Measurements from ENCODE around the gene CD44.

CD44 gene

DNA sequence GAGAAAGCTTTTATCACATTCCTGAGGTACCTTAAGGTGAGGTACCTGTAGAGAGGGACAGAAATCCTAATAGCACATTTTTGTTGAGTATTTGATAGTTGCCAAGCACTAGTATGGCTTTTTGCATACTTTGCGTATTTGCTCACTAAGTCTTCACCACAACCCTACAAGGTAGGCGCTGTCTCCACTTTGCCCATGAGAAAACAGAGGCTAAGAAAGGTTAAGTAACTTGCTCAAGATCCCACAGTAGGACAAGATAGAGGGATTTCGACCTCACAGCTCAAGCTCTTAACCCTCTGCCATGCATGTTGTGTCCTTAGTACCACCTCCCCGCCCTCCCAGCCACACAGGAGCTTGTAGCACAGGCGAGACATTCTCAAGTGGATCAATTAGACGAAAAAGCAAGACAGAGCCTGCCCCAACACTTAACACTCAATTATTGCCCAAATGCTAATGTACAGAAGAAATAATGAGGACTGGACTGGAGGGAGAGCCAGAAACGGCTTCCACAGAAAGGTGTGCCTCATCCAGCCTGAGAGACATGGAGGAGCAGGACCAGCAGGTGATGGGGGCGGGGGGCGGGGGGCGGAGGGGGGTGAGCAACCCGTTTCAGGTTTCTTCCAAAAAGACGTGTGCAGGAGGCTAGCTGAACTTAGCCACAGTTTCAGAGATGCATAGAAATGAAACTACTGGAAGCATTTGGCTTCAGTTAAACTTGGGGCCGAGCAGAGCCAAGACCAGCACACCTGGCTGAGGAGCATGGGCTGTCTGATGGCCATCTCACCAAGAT, 26.7 kb upstream of the CD44 start:
- no peak for DNase-seq

DNA sequence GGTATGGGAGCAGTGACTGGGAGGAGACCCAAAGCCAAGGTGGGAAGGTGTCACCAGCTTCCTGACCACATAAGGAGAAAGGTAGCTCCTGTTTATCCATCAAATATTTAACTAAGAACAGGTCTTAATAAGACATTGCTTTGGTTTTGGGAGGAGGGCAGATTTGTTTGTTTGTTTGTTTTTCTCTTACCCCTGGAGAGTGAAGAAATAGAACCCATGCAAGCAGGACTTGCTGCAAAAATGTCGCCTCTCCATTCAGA, 26.2 kb upstream of the CD44 start:
- DNase-seq: no peak

DNA sequence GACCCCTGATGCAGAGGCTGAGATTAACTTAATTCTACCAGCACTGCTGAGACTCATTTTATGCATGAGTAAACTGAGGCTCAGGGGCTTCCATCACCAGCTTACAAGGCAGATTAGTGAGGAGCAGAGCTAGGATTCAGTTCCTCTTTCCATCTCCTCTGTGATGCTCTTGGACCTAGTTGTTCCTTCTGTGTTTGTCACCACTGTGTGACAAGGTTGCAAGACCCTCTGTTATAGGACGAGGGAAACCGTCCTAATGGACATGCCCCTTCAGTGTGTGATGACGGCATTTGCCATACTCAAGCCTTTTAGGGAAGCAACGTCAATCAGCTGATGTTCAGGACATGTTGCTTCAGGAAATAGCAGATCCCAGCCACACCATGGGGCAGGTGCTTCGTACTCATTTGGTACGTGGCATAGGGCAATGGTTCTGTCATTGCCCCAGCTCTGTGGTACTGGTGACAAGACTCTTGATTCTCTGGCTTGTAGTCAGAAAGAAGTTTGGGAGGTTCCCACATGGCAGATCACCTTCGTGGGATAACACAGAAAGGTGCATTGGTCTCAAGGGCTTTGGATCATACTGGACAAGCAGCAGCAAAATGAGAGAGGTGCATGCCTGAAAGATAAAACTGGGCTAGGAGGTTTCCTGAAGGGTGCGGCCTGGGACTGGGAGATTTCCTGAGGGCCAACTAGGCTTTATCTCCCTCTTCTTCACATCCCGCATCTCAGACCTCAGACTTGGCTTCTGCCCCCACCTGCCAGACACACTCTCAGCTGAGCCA, 23.9 kb upstream of the CD44 start:
- DNase-seq: no peak

DNA sequence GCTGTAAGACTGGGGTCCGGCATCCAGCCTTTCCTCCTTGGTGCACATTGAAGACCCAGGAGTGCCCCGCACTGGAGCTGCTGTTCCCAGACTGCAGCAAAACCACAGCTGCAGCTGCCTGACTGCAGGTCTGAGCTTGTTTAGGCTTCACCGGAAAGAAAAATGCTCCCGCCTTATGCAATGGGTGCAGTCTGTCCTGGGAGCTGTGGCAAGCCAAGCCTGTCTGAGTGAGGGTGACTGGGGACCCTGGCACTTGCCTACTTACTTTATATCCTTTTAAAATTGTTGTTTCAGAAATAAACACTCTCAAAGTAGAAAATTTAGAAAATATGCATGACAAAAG, 23.3 kb upstream of the CD44 start:
- no peak for DNase-seq

DNA sequence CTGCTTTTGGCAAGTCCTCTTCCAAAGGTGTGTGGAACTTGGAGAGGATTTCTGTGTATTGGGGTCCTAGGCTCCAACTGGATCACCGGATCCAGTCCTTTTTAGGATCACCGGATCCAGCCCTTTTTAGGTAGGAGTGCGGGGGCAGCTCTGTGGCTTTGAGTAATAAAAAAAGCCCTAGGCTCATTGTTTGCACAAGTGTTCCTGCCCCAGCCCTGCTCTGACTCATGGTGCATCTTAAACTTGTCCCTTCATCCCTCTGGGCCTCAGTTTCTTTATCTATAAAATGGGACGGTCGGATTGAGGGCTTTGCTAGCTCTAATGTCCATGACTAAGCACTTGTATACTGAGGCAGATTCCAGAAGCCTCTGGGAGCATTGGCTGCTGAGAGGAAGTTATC, 22.7 kb upstream of the CD44 start:
- DNase-seq: no peak

DNA sequence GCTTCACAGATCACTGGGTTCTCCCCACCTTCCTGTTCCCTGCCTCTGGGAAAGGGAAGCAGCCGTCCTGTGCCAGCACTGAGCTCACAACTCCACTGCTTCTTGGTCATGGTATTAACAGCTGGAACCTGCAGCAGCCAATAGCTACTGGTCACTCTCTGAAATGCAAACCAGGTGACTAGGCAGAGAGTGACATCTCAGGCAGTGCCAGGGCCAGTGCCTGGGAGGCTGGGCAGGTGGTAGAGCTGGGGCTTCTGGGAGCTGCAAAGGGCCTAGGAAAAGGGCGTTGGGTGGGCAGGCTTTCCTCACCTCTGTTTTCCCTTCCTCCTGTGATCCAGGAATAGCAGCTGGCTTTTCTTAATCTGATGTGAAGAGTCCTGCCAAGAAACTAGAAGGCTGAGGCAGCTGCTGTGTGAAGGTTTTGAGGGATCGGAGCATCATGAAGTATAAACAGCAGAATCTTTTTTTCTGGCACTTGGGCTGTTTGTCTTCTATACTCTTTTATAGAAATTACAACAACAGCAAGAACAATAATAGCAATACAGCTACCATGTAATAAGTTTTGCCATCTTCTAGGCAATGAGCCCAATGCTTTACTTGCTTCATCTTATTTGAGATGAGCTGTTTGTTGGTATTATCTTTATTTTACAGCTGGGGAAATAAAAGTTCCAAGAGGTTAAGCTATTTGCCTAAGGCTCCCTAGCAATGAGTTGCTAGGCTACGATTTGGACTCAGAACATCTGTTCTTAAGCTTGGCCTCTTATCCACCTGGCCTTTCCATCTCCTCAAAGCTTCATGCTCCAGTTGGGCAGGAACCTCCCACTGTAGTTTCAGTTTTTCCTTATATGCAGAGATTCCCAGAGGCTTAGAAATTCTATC, 22.0 kb upstream of the CD44 start:
- DNase-seq: no peak

DNA sequence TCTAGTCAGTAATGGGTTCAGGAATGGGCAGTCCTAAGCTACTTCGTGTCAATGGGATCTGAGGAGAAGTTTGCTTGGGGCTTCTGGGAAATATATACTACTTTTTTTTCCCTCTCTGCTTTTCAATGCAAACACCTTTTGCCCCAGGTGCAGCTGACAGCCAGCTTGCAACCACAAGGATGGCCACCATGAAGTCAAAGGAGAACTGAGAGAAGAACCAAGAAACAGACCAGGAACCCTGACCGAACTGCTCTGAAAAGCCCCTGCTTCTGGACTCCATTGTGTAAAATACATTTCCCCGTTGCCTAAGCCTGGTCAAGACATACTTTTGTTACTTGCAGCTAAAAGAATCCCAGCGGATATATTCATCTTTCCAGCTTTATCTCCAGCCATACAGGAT, 20.1 kb upstream of the CD44 start:
- no peak for DNase-seq

DNA sequence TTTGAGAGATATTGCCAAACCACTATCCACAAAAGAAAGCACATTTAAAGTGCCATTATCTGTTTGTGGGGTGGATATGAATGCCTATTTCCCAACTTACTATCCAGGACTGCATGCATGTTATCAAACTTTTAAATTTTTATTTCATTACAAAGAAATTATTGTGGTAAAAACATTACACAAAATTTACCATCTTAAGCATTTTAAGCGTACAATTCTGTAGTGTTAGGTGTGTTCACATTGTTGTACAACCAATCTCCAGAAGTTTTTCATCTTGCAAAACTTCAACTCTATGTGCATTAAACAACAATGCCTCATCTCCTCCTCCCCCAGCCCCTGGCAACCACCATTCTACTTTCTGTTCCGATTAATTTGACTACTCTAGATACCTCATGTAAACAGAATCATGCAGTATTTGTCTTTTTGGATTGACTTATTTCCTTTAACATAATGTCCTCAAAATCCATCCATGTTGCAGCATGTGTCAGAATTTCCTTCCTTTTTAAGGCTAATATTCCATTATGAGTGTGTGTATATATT, 17.6 kb upstream of the CD44 start:
- no peak for DNase-seq

DNA sequence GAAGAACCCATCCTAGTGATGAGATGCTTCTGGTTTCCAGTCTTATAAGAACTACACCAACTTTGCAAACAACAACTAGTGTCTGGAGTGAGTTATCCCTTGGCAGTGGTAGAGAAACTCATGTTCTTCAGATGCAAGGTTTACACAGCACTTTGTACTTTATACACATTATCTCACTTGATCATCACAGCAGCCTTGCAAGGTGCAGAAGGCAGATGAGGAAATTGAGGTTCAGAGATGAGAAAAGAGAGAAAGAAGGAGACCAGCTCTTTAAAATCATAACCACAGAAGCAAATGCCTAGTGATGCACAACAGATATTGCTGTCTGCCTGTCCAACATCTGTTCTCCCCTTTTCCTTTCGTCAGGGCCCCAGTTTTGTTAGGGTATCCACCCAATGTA, 16.7 kb upstream of the CD44 start:
- no peak for DNase-seq

DNA sequence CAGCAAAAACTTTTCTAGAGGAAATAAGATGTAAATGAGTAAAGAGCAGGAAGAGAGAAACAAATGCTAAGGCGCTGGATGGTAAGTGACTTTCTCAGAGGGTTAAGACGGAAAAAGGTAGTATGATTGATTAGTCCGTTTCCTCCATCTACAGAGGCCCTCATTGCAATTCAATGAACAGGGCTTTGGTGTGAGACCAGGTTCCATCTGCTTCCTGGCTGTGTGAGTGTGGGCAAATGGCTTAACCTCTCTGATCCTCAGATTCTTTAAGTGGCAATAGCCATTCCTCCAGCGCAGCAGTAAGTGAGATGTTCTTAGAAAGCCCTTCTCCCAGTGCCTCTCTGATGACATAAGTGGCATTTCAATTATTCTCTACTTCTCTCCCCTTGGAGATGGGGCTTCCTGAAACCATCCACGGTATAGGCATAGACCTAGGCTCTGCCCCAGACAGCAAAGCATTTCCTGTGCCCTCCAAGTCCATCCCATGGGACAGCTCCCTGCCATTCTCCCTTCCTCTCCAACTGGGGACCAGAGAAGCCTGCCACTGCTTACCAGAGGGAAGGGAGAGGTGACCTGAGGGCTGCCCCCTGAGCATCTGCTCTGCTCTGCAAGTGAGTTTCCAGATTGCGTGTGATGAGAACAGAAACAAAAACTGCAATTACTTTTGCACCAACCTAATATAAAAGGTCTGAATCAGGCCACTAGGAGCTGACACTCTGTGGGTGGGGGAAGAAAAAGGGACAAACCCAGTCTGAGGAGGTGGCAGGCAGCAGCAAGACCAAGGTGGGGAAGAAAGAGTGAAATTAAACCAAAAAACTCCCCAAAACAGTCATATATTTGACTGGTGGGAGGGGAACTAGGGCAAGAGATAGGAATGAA, 12.7 kb upstream of the CD44 start:
- DNase-seq: no peak

DNA sequence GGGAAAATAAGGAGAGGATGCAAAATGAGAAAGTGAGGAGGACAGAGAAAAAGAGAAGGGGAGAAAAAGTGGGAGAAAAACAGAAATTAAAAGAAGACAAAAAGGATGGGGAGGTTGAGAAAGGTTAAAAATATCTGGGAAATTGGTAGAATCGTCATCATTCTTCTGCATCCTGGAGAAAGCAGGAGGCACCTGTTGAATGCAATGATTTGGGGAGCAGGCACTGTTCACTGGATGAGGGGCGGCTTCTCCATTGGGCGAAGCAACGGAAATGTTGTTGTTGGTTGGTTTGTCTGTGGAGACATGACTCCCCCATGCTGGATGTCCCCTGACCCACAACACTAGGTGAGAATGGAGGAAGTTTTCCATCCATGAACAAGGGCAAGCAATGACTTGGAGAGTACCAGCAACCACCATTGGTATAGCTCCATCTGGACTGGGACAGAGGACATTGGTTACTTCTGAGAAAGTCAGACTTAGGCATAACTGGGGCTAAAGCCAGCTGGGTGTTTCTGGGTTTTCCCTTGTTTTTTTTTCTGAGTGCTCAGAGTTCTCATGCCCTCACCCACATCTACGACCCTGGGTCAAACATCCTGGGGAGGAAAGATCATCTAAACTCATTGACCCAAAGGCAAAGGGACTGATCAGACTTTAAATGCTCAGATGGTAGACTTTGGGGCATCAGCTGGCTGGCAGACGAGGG, 11.9 kb upstream of the CD44 start:
- DNase-seq: no peak

DNA sequence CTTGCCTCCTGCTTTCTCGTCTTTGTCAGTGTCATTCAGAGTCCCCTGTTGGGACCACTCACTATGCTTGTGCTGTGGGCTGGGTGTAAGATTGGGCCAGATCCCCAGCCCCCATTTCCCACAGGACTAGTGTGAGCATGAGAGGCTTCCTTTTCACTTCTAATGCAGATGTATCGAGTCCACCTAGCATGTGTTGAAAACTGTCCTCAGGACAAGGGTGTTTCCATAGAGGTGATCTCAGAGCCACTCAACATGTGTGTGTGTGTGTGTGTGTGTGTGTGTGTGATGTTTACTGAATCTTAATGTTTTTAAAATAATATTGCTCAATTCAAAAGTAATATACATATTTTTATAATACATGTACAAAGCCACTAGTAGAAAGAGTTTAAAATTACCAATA, 11.4 kb upstream of the CD44 start:
- no peak for DNase-seq

DNA sequence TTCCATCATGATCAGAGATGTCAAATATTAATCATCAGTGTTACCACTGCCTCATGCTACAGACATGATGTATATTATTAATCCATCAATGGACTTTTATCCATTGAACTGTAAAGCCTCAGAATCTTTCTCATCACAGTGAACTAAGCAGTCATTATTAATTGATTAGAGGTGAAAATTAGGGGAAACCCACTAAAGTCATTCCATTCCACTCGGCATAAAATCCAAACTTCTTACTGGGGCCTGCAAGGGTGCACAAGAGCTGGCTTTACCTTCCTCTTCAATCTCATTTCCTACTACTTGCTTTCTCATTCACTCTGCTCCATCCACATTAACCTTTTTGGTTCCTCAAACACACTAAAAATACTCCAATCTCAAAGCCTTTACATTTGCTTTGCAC, 7.9 kb upstream of the CD44 start:
- no peak for DNase-seq

DNA sequence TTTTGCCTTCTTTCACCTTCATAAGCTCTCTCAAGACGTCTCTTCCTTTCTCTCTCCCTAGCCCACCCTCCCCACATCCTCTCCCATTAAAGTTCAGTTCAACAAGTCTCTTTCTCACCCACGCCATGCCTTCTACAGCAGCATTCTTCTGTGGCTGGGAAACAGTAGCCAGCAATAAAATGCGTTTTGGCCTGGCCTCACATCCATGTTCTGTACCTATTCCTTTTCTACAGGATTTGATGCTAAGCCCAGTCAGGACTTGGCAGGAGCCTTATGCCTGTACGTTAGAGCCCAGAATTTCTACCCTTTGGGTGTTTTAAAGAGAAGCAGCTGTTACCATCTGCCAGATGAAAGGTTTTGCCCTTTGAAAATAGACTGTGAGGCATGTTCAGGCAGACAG, 7.1 kb upstream of the CD44 start:
- no peak for DNase-seq

DNA sequence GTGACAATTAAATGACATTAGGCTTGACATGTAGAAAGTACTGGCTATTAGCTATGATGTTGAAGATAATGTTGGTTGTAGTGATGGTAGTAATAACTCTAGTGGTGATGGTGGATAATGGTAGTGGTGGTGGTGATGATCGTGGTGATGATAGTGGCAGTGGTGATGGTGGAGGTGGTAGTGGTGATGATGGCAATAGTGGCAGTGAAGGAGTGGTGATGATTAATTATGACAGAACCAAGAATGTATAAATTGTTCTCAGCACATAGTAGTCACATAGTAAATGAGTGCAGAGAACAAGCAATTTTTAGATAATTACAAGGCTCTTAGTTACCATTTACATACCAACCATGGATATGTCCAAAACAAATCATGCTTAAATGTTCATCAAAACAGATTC, 5.3 kb upstream of the CD44 start:
- no peak for DNase-seq

DNA sequence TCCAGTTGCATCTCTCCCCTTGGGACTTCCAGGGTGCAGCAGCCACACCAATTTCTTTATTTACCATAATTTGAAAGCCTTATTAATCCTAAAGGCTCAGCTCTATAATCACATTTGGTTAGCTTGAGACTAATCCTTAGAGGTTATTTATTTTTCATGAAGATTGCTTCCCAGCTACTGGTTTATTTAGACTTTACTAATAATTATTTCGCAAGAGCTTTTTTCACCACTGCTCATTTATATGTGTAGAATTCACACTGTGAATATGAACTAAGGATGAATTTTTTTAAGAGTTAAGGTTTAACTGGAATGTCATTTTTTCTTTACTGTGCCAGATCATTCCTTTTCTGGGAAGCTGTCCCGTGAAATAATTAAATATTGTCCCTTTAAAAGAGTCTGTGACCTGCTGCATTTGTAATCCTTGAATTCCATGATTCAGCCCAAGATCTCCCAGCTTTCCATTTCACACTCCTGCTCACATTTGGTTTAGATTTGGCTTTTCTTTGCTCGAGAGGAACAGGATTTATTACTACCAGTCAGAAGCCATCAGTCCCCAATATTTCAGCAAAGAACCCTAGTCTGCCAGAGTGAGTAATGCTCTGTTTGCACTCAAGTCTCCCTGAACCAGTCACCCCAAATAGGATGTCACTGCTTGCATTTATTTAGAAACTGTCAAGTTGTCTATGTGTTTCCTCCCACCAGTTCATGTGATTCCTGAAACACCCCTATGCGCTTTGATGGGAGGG, 4.4 kb upstream of the CD44 start:
- no peak for DNase-seq

DNA sequence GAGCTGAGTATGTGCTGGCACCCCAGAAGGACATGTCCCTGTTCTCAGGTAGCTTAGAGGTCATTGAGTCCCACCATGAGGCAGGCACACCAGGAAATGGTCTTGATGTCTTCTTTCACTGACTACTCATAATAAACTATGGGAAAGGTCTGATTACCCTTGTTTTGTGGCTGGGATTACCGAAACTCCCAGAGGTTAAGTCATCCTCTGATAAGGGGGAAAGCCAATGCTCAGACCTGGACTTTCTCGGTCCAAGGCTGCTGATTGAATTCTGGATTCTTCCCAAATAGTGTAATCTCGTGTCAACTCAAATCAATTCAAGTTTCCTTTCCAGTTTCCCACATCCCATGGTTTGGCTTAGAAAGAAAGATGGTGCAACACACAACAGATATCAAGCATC, 3.7 kb upstream of the CD44 start:
- DNase-seq: no peak

DNA sequence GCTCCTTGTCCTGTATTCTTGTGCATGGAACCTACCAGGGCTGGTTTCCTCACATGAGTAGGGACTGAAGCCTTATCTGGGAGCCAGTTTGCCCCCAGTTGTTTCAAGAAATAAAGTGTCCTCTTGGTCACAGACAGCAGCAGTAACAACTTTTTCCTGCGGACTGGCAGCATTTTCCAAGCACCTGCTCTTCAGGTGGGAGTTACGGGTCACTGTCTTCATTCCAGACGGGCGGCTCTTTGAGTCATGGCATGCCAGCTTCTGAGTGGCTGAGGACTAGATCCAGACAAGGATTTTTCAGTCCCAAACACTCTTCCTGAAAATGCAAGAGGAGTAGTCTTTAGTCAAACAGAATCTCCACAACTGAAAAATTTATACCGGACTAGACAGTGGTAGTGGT, 2.7 kb upstream of the CD44 start:
- DNase-seq: no peak

DNA sequence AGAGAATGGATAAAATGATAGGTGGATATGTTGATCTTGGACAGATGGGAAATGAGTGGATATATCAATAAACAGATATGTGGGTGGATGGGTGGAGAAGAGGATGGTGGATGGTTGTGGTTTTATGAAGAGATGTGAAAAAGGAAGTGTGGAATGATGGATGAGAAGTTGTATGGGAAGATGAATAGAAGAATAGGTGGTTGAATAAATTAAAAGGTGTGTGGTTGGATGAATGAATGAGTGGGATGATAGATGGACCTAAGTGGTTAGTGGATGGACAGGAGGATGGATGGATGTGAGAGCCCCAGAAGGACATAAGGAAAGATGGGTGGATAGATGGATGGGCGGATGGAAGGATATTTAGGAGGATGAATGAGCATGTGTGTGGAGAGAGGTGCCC, 913 bp upstream of the CD44 start:
- no peak for DNase-seq

DNA sequence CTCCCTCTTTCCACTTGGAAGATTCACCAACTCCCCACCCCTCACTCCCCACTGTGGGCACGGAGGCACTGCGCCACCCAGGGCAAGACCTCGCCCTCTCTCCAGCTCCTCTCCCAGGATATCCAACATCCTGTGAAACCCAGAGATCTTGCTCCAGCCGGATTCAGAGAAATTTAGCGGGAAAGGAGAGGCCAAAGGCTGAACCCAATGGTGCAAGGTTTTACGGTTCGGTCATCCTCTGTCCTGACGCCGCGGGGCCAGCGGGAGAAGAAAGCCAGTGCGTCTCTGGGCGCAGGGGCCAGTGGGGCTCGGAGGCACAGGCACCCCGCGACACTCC, 397 bp upstream of the CD44 start:
- no peak for DNase-seq

DNA sequence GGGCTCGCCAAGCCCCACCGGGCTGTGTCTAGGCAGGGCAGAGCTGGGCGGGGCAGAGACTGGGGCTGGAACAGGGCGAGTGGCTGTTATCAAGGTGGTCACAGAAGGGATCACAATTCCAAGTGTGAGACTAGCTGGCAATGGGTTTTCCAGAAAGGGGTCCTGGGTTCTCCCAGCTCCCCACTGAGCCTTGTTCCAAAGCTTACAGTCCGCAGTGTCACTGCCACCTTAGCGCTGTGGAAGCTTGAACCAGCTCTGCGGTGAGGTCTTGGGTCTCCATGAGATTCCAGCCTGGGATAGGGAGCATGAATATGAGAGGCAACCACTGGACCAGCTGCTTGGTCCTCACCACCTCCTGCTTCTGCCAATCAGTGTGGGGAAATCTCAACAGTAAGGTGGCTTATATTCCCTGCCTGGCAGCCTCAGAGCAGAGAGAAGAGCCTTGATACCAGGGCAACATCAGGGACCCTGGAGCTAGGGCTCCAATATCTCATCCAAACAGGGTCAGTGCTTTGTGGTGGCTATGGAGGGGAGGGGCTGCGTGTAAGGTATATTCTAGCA, 831 bp downstream of the CD44 start:
- no peak for DNase-seq
